ENCODE data around the gene GAB2. TPM values are rescaled to one million over a fixed set of nuclear protein-coding genes. Genes with fewer than 3 reads are reported as not detected.

GAB2 gene
- total RNA-seq, 4 donors from 2014 or later = 15.9 to 82.3 (median 21.1) TPM

GRCh38 chr11:78202733-78203167, 214.9 kb downstream of the GAB2 start:
- H3K27ac ChIP-seq = no peak overlapping the region
- no peaks in the 10 kb centered on the region for H3K27me3 ChIP-seq
- TF ChIP-seq POLR2A (IDR thresholded peaks at IDR 0.05) = no peak
- TF ChIP-seq, protein P1, sequence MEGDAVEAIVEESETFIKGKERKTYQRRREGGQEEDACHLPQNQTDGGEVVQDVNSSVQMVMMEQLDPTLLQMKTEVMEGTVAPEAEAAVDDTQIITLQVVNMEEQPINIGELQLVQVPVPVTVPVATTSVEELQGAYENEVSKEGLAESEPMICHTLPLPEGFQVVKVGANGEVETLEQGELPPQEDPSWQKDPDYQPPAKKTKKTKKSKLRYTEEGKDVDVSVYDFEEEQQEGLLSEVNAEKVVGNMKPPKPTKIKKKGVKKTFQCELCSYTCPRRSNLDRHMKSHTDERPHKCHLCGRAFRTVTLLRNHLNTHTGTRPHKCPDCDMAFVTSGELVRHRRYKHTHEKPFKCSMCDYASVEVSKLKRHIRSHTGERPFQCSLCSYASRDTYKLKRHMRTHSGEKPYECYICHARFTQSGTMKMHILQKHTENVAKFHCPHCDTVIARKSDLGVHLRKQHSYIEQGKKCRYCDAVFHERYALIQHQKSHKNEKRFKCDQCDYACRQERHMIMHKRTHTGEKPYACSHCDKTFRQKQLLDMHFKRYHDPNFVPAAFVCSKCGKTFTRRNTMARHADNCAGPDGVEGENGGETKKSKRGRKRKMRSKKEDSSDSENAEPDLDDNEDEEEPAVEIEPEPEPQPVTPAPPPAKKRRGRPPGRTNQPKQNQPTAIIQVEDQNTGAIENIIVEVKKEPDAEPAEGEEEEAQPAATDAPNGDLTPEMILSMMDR (IDR thresholded peaks at IDR 0.05) = no peak
- no peaks in the 10 kb centered on the region for H3K36me3 ChIP-seq
- no peaks in the 10 kb centered on the region for H3K9me3 ChIP-seq
- DNase-seq = no peak
- H3K4me1 ChIP-seq = no peaks in the 10 kb centered on the region
- no peak overlapping the region for H3K4me3 ChIP-seq
- intact Hi-C loops (cut with DNase I; ENCODE audit: low total_unique reads) = no loop called here

DNA sequence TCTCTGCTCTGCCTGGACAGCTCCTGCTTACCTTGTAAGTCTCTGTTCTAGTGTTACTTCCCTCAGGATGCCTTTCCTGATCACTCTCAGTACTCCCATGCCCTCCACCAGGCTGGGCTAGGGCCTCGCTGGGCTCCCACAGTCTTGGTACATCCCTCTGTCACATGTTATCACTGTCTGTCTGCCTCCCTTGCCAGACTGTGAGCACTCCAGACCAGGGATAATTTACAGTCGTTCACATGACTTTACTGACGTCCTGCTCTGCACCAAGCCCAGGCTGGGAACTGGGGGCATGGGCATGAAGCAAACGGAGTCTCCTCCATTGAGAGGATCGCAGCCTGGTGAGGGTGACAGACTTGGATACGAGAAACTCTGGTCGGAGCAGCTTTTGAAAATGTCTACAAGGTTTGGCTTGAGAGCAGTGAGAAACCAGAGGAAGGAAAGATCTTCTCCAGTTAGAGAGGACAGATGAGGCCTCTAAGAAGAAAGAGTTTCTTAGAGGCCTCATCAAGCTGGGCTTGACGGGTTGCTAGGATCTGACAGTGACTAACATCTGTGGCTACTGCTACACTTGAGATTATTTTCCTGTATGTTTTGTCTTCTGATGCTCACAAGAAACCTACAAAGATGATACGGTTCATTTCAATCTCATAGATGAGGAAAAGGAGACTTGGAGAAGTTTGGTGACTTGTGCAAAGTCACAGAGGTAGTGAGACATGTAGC, 216.4 kb downstream of the GAB2 start:
- H3K27ac ChIP-seq = no peak overlapping the region
- no peak overlapping the region for H3K4me3 ChIP-seq
- H3K9me3 ChIP-seq = no peaks in the 10 kb centered on the region
- H3K36me3 ChIP-seq = no peaks in the 10 kb centered on the region
- intact Hi-C loops (cut with DNase I; ENCODE audit: low total_unique reads) = no loop called here
- no peaks in the 10 kb centered on the region for H3K4me1 ChIP-seq
- no peaks in the 10 kb centered on the region for H3K27me3 ChIP-seq
- no peak for DNase-seq
- TF ChIP-seq, protein P1 (IDR thresholded peaks at IDR 0.05) = no peak

GRCh38 chr11:78200553-78200952, 217.1 kb downstream of the GAB2 start:
- TF ChIP-seq POLR2A (IDR thresholded peaks at IDR 0.05) = no peak
- TF ChIP-seq, protein P1 (IDR thresholded peaks at IDR 0.05) = no peak
- no peaks in the 10 kb centered on the region for H3K4me1 ChIP-seq
- no peak for DNase-seq
- intact Hi-C loops (cut with DNase I; ENCODE audit: low total_unique reads) = no loop called here
- H3K27ac ChIP-seq = no peak overlapping the region
- H3K4me3 ChIP-seq = no peak overlapping the region
- H3K9me3 ChIP-seq = no peaks in the 10 kb centered on the region
- H3K36me3 ChIP-seq = no peaks in the 10 kb centered on the region
- no peaks in the 10 kb centered on the region for H3K27me3 ChIP-seq

- H3K36me3 ChIP-seq = no peaks in the 10 kb centered on the region
- H3K4me1 ChIP-seq = no peaks in the 10 kb centered on the region
- TF ChIP-seq POLR2A (IDR thresholded peaks at IDR 0.05) = no peak
- TF ChIP-seq, protein P1 (IDR thresholded peaks at IDR 0.05) = no peak
- H3K27me3 ChIP-seq = no peaks in the 10 kb centered on the region
- H3K27ac ChIP-seq = no peak overlapping the region
- intact Hi-C loops (cut with DNase I; ENCODE audit: low total_unique reads) = no loop called here
- DNase-seq = no peak
- no peaks in the 10 kb centered on the region for H3K9me3 ChIP-seq
- no peak overlapping the region for H3K4me3 ChIP-seq
Measured at GRCh38 chr11:78200061-78200460, 217.6 kb downstream of the GAB2 start.

GRCh38 chr11:78199653-78200015, 218.0 kb downstream of the GAB2 start:
- Histone ChIP-seq H3K36me3 (no peaks in the 10 kb centered on the region), H3K27ac (no peak overlapping the region), H3K4me1 (no peaks in the 10 kb centered on the region), H3K4me3 (no peak overlapping the region), H3K9me3 (no peaks in the 10 kb centered on the region), H3K27me3 (no peaks in the 10 kb centered on the region)
- DNase-seq = no peak
- TF ChIP-seq POLR2A (IDR thresholded peaks at IDR 0.05) = no peak
- TF ChIP-seq, protein P1 (IDR thresholded peaks at IDR 0.05) = no peak
- intact Hi-C loops (cut with DNase I; ENCODE audit: low total_unique reads) = no loop called here
